Measurements from ENCODE around the gene GLT6D1.

Gene GLT6D1

GRCh38 chr9:135666534-135667462 is 27.5 kb upstream of the GLT6D1 start:
- DNase-seq, result peak in 4 of 42 donors; percentile 2 to 26 (median 12)

GRCh38 chr9:135665795-135666189 is 26.5 kb upstream of the GLT6D1 start:
- intact Hi-C loops (cut with DNase I), result no loop called here
- DNase-seq, result peak in 4 of 42 donors; percentile 2 to 23 (median 12)

More at GRCh38 chr9:135666534-135667462, 27.5 kb upstream of the GLT6D1 start:
- intact Hi-C loops (cut with DNase I), result no loop called here

GRCh38 chr9:135664801-135665794 is 25.8 kb upstream of the GLT6D1 start:
- intact Hi-C loops (cut with DNase I), result no loop called here
- DNase-seq, result peak in 4 of 42 donors; percentile 3 to 21 (median 6)

- intact Hi-C loops (cut with DNase I), result no loop called here
- DNase-seq, result peak in 2 of 42 donors; percentile 14
Observed at GRCh38 chr9:135664266-135664665, 24.9 kb upstream of the GLT6D1 start.

- intact Hi-C loops (cut with DNase I), result no loop called here
- DNase-seq, result peak in 1 of 42 donors; percentile 6
Observed at GRCh38 chr9:135663857-135664256, 24.5 kb upstream of the GLT6D1 start.

GRCh38 chr9:135663451-135663770 is 24.1 kb upstream of the GLT6D1 start:
- intact Hi-C loops (cut with DNase I), result no loop called here
- peak in 1 of 42 donors; percentile 5 for DNase-seq

GRCh38 chr9:135662758-135663450 is 23.6 kb upstream of the GLT6D1 start, which contains the start of gene LCN9:
Gene LCN9 (plus strand): TSS chr9:135663309. CDS start chr9:135663322, 13 bp downstream.
- intact Hi-C loops (cut with DNase I), result no loop called here
- DNase-seq, result peak in 29 of 42 donors; percentile 2 to 80 (median 37)

GRCh38 chr9:135661816-135662560 is 22.6 kb upstream of the GLT6D1 start:
- DNase-seq, result peak in 2 of 42 donors; percentile 21 to 22
- intact Hi-C loops (cut with DNase I), result no loop called here

- peak in 2 of 42 donors; percentile 1 to 31 for DNase-seq
- intact Hi-C loops (cut with DNase I), result no loop called here
Observed at GRCh38 chr9:135660407-135660806, 21.1 kb upstream of the GLT6D1 start.

- intact Hi-C loops (cut with DNase I), result no loop called here
- peak in 1 of 42 donors; percentile 12 for DNase-seq
Observed at GRCh38 chr9:135659252-135659651, 19.9 kb upstream of the GLT6D1 start.

GRCh38 chr9:135657416-135657815 is 18.1 kb upstream of the GLT6D1 start:
- peak in 2 of 42 donors; percentile 2 to 29 for DNase-seq
- intact Hi-C loops (cut with DNase I), result no loop called here

- intact Hi-C loops (cut with DNase I), result no loop called here
- DNase-seq, result peak in 2 of 42 donors; percentile 5 to 6
Observed at GRCh38 chr9:135655317-135655716, 16.0 kb upstream of the GLT6D1 start.

- intact Hi-C loops (cut with DNase I), result no loop called here
- peak in 2 of 42 donors; percentile 13 to 24 for DNase-seq
Observed at GRCh38 chr9:135650408-135650807, 11.1 kb upstream of the GLT6D1 start.

GRCh38 chr9:135649508-135649907 is 10.2 kb upstream of the GLT6D1 start:
- intact Hi-C loops (cut with DNase I), result no loop called here
- DNase-seq, result peak in 1 of 42 donors; percentile 2

- intact Hi-C loops (cut with DNase I), result no loop called here
- peak in 32 of 42 donors; percentile 14 to 81 (median 56) for DNase-seq
Observed at GRCh38 chr9:135648494-135649410, 9.4 kb upstream of the GLT6D1 start.

- intact Hi-C loops (cut with DNase I), result no loop called here
- DNase-seq, result peak in 2 of 42 donors; percentile 1 to 8
Observed at GRCh38 chr9:135647884-135648283, 8.5 kb upstream of the GLT6D1 start.

Measured in head of caudate nucleus (tissue), 42 donors.